ENCODE measurements around the gene ZNF747. TPM values are rescaled to one million over a fixed set of nuclear protein-coding genes. Genes with fewer than 3 reads are reported as not detected.
"Not testable (repeated sequence)": the region's sequence is repeated elsewhere in the genome, so short reads cannot be mapped to it uniquely, and the experiment has no call there.

ZNF747 gene
- total RNA-seq, 1 donor from 2014 or later = 19.6 TPM

DNA sequence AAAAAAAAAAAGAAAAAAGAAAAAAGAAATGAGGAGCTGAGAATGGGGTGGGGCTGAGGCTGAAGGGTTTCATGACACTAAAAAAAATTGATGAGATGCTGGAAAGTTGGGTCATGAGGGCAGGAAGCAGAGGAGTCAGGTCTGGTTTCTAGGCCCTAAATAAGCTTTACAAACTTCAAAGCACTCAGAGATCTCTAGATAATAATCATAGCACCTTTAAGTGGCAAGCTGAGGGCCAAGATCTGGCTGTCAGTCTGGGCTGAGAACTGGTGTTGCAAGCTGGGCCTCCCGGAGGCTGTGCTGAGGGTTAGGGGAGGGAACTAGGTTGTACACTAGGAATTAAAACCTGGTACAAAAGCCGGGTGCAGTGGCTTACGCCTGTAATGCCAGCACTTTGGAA, 17.1 kb upstream of the ZNF747 start:
- Histone ChIP-seq H3K9me3 (no peaks in the 10 kb centered on the region), H3K27ac (no peak overlapping the region), H3K4me3 (no peak overlapping the region), H3K4me1 (peaks cover 3 to 5% of the 10 kb centered on the region in 2 donors), H3K27me3 (no peaks in the 10 kb centered on the region), H3K36me3 (peaks cover 17 to 34% of the 10 kb centered on the region in 2 donors)
- DNase-seq (ENCODE audit: low spot score in 2 of 2) = no peak
- no peak for TF ChIP-seq CTCF (IDR thresholded peaks at IDR 0.05)
- intact Hi-C loops (cut with DNase I) = no loop called here

- intact Hi-C loops (cut with DNase I) = no loop called here
Observed at GRCh38 chr16:30548416-30549253, 14.0 kb upstream of the ZNF747 start.

DNA sequence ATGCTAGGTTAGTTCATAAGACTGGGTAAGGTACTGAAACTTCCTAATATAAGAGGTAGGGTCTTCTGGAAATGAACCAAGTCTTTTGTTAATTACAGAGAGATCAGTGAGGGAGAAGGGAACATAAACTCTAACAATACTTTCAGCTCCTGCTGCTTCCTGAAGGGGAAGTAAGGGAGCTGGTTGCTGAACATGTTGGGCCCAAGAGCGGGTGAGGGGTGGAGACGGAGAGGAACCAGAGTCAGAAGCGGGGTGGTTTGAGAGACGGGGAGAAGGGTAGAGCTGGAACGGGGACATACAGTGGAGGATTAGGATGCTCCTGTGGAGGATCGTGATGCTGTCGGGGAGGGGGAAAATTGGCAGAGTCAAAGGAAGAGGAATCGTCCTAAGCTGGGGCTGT, 11.5 kb upstream of the ZNF747 start:
- Histone ChIP-seq H3K27me3 (no peaks in the 10 kb centered on the region), H3K27ac (no peak overlapping the region), H3K36me3 (no peaks in the 10 kb centered on the region), H3K9me3 (no peaks in the 10 kb centered on the region), H3K4me3 (no peak overlapping the region), H3K4me1 (no peaks in the 10 kb centered on the region)
- TF ChIP-seq CTCF (IDR thresholded peaks at IDR 0.05) = no peak
- DNase-seq (ENCODE audit: low spot score in 2 of 2) = no peak
- intact Hi-C loops (cut with DNase I) = no loop called here

More at GRCh38 chr16:30548416-30549253, 14.0 kb upstream of the ZNF747 start:
- Histone ChIP-seq H3K27ac (no peak overlapping the region), H3K9me3 (no peaks in the 10 kb centered on the region), H3K36me3 (peaks cover 0 to 6% of the 10 kb centered on the region in 2 donors), H3K27me3 (no peaks in the 10 kb centered on the region), H3K4me3 (no peak overlapping the region), H3K4me1 (no peaks in the 10 kb centered on the region)
- no peak for DNase-seq (ENCODE audit: low spot score in 2 of 2)
- TF ChIP-seq CTCF (IDR thresholded peaks at IDR 0.05) = no peak

- Histone ChIP-seq H3K36me3 (no peaks in the 10 kb centered on the region), H3K27me3 (no peaks in the 10 kb centered on the region), H3K27ac (no peak overlapping the region), H3K9me3 (no peaks in the 10 kb centered on the region), H3K4me1 (no peaks in the 10 kb centered on the region), H3K4me3 (no peak overlapping the region)
- no peak for DNase-seq (ENCODE audit: low spot score in 2 of 2)
- intact Hi-C loops (cut with DNase I) = no loop called here
- no peak for TF ChIP-seq CTCF (IDR thresholded peaks at IDR 0.05)
Observed at GRCh38 chr16:30543067-30543466, 8.4 kb upstream of the ZNF747 start.

DNA sequence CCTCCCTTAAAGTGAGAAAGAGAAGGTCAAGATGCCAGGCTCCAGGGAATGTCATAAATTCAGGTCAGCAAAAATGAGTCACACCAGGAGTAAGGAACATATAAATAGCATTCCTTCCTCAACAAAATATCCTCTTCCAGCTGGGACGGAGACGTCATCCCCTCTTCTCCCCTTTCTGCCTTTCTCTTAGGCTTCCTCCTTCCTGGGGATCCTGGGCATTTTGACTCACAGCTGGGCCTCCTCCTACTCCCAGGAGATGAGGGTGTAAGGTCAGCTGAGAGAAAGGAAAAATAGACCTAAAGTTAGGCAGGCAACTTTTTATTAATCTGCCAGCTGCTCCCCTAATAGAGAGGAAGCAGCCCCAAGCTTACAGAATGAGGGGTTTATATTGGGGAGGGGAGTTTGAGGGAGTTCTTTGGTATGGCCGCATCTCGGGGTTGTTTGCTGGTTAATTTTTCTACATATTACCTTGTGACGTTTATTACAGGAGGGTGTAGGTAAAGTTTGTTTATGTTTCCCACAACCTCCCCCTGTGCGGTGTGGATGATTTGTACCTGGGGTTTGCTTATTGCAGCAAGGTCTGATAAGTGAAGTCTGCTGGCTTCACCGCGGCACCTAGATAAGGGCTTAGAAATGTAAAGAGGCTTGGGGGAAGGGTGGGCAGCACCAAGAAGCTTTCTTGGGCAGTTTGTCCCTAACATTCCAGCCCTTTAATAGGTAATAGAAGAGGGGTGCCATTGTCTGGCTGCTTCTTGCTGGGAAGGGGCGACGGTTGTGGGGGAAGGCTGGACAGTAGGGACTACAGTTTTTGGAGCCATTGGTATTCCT, 7.1 kb upstream of the ZNF747 start:
- intact Hi-C loops (cut with DNase I) = no loop called here
- H3K27ac ChIP-seq = no peak overlapping the region

GRCh38 chr16:30540916-30541464, 6.3 kb upstream of the ZNF747 start:
- intact Hi-C loops (cut with DNase I); DNase-seq (ENCODE audit: low spot score in 2 of 2); H3K27me3 ChIP-seq: not testable (repeated sequence)

More for the DNA sequence above, 7.1 kb upstream of the ZNF747 start:
- Histone ChIP-seq H3K36me3 (no peaks in the 10 kb centered on the region), H3K9me3 (no peaks in the 10 kb centered on the region), H3K4me1 (no peaks in the 10 kb centered on the region), H3K4me3 (no peak overlapping the region), H3K27me3 (no peaks in the 10 kb centered on the region)
- no peak for DNase-seq (ENCODE audit: low spot score in 2 of 2)
- no peak for TF ChIP-seq CTCF (IDR thresholded peaks at IDR 0.05)

GRCh38 chr16:30539986-30540526, 5.4 kb upstream of the ZNF747 start:
- not testable (repeated sequence) for H3K36me3 ChIP-seq

More at GRCh38 chr16:30540916-30541464, 6.3 kb upstream of the ZNF747 start:
- H3K36me3 ChIP-seq, H3K4me1 ChIP-seq, H3K27ac ChIP-seq, H3K4me3 ChIP-seq, H3K9me3 ChIP-seq: not testable (repeated sequence)

More at GRCh38 chr16:30539986-30540526, 5.4 kb upstream of the ZNF747 start:
- H3K4me1 ChIP-seq; intact Hi-C loops (cut with DNase I); H3K9me3 ChIP-seq; H3K27ac ChIP-seq; H3K27me3 ChIP-seq; H3K4me3 ChIP-seq; DNase-seq (ENCODE audit: low spot score in 2 of 2): not testable (repeated sequence)
